GM21367 (cell line): Measurements from ENCODE around the gene TMEM271.

Source experiments
- ATAC-seq: cut with Tn5 transposase; IDR thresholded peaks from one replicate; pipeline ENCODE4 v1.9.1; 2021; ENCODE audit not compliant: unreplicated experiment

Gene TMEM271, protein sequence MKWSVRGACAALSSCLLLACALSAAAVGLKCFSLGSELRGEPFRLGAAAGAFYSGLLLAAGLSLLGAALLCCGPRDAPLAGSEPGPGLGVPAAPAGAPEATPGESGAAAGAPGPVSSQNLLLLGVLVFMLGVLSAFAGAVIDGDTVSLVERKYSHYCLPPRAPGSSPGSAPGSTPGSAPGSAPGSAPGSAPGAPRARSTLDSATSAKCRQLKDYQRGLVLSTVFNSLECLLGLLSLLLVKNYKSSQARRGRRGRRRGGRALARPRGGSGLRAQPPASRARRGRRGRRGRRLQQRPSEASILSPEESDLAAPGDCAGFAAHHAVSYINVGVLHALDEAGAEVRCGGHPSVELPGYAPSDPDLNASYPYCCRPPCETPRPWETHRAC

DNA sequence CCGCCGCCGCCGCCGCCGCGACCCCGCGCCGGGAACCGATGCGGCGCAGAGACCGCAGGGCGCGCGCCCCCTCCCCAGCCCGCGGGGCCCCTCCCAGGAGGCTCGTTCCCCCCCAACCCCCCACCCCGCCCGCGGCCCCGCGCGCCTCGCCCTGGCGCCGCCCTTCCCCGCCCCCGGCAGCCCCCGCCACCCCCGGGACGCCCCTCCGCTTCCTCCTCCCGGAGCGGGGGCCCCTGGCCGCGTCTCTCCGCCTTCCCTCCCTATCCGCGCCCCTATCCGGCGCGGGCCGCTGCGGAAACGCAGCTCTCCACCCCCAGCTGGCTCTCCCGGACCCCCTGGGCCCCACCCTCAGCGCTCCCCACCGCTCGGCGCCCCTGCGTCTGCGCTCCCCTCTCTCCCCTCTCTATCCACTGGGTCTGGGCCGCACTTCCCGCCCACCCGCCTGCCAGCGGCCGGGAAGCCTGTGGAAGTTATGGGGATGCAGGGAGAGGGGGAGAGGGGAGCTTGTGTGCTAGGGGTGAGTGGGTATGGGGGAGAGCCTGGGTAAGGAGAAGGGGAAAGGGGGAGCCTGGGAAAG lies at the start of gene TMEM271:
TMEM271 (minus strand) TSS at position 51 of the 577 bp plus-strand sequence. CDS start 233 bp downstream, outside the sequence.
- no peak for ATAC-seq

DNA sequence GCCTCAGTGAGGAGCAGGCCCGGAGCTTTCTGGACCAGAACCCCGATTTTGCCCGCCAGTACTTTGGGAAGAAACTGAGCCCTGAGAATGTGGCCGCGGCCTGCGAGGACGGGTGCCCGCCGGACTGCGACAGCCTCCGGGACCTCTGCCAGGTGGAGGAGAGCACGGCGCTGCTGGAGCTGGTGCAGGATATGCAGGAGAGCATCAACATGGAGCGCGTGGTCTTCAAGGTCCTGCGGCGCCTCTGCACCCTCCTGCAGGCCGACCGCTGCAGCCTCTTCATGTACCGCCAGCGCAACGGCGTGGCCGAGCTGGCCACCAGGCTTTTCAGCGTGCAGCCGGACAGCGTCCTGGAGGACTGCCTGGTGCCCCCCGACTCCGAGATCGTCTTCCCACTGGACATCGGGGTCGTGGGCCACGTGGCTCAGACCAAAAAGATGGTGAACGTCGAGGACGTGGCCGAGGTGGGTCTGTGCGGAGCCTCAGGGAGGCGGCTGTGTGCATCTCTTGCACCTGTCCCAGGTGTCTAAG lies 49.6 kb upstream of the TMEM271 start:
- no peak for ATAC-seq

DNA sequence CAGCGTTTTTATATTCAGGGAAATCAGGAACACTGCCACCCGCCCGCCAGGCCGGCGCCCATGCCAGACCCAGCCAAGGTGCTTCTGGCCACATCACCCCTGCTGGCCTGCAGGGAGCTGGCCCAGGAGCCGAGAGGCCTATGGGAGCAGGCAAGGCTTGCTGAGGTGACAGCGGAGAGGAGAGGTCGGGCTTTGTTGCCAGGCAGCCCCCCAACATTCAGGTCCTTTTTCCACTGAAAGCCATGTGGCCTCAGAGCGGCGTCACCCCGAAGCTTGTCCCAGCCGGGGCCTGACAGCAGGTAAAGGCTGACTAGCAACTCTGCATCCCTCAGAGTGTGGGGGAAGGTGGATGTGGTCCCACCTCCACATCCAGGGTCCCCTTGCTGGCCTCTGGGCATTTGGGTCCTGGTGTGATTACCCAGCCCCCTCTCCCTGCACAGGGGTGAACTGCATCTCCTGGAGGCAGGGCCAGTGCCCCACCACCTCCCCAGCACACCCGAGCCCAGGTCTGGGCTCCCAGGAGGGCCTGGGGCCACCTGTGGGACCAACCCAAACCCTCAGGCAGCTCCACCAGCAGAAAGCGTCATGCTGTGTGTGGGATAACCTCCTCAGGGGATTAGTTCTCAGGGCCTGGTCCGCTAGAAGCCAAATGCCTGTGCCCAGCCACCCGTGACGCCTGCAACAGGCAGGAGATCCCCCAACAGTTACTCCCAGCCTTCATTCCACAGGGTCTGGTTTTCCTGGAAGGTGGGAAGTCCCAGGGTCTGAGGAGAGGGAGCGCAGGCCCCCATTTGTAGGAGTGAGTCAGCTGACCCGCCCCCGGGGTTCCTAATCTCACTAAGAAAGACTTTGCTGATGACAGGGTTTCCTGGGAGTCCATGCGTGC lies 48.9 kb upstream of the TMEM271 start, which contains the start of gene PDE6B:
PDE6B (plus strand) TSS at position 869 of the 886 bp plus-strand sequence. CDS start 54 bp downstream, outside the sequence.
- no peak for ATAC-seq

DNA sequence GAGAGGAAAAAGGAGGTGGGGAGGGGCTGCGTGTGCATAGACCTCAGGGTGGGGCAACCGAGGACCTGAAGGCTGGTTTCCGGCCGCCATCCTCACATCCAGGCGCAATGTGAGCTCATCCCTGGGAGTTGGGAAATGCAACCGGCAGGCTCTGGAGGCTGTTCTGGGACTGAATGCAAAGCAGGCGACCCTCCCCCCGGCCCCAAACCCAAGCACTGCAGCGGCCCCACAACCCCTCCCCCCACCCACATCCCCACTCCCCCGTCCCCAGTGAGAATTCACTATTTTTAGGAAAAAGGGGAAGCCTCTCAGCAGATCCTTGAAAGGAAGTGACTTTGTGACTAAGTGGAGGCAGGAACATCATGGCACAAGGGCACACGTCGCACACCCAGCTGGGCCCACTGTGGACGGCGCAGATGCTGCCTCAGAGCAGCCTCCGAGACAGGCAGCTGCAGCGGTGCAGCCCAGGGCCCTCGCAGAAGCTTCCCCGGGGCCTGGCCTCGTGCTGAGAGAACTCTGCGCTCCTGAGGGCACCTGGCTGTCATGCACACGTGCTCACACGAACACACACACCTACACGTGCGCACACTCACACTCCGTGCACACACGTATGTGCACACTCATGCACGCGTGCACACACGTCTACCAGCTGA lies 47.9 kb upstream of the TMEM271 start:
- ATAC-seq, result no peak

DNA sequence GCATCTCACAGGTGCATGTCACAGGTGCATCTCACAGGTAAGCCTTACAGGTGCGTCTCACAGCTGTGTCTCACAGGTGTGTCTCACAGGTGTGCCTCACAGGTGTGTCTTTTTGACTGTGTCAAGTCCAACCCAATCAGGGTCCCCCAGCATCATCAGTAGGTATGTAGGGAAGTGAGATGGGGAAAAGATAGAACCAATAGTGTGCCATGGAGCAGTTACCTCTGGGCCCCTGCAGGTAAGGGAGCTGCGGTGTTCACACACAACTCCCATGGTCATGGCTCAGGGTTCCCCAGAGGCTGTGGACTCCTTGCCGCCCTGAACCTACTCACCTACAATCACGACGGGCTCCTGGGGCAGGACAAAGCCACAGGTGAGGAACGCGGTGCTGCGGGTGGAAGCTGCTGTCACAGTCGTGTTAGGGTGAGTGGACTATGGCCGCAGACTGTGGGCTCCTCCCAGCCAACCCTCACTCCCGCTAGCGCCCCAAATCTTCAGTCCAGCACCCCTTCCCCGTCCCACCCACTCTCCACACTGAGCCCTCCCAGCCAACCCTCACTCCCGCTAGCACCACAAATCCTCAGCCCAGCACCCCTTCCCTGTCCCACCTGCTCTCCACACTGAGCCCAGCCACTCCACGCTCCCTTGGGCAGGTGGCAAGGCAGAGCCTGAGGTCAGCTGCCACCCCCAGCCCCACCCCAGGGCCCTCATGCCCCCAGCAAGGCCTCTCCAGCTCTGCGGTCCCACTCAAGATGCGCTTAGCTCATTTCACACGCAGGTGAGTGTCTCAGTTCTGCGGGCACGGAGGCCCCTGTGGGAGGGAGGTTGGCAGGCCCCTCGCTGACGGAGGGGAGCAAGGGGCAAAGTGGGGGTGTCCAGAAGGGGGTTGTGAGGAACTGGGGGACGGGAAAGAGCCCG lies 47.2 kb upstream of the TMEM271 start:
- no peak for ATAC-seq

DNA sequence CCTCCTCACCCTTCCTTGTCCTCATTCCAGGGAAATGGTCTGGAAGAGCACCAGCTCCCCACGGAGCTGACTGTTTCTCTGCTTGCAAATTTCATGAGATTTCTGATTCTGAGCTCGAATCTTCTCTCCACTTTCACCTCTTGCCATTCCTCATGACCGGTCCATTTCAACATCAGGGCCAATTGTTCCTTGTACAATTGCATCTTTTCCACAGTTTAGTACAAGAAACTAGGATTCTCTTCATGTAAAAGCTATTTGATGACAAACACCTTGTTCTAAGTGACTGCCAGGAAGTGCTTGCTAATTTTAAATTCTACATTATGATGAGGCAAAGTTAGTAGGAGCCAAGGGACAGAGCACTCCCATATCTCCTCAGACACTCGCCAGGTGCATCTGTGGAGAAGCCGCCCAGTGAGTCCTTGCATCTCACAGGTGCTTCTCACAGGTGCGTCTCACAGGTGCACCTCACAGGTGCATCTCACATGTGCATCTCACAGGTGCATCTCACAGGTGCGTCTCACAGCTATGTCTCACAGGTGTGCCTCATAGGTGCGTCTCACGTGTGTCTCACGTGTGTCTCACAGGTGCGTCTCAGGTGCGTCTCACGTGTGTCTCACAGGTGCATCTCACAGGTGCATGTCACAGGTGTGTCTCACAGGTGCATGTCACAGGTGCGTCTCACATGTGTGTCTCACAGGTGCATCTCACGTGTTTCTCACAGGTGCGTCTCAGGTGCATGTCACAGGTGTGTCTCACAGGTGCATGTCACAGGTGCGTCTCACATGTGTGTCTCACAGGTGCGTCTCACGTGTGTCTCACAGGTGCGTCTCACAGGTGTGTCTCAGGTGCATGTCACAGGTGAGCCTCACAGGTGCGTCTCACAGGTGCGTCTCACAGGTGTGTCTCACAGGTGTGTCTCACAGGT lies 46.2 kb upstream of the TMEM271 start:
- ATAC-seq, result no peak

DNA sequence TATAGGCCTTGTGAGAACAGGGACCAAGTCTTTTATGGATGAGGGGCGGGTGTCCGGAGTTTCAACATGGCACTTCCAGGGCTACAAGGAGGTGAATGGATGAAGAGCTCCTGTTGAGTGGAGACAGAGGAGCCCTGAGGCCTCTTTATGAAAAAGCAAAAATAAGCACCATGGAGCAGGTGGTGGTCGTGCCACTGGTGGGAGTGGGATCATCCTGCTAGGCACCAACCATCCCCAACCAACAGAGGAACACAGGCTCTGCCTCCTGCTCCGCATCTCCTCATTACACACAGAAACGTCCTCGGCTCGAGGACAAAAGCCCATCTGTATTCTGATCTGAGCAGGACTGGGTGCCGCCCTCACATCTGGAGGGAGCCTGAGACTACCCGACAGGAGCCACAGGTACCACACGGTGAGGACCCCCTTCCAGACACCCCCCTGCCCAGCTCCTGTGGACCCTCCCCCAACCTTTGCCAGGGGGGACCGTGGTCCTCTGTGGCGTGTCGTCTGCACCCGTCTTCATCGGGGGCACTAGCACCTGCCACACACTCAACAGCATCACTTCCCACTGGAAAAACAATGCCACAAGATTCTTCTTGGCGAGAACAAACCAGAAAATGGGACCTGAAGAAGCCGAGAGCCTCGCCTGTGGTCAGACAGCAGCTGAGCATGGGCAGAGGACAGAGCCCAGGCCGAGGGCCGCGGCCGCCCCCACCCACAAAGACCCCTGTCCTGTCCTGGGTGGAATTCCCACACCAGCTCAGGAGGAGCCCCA lies 45.4 kb upstream of the TMEM271 start:
- no peak for ATAC-seq

DNA sequence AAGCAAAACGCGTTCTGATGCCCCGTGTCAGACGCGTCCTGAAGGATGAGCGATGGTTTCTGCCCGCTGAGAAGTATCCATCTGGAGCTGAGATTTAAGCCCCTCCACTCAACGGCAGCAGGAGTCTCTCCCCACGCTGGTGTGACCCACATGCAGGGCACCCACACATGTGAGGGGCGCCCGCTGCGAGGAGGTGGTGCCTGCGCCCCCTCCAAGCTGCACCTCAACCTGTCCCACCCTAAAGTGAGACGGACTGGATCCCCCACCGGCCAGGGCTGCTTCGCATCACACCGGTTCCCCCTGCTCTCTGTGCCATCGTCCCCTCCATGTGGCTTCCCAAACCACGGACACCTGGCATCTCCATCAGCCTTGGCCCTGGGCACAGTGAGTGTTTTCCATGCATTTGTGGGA lies 44.8 kb upstream of the TMEM271 start:
- no peak for ATAC-seq

DNA sequence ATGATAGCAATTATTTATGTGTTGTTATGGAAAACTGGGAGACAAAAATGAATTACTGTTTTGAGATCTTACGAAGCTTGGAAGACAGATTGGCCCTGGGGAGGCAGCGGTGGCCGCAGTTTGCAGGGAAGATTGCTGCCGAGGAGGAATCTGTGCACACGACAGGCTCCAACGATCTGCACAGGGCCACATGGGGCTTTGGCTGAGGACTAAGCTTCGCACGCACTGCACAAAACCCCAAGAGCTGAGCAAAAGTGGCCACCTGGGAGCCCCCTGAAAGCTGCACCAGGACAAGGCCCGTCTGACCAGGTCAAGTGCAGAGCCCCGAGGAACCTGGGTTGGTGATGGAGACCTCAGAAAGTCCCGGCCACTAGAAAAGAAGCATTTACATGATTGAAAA lies 44.1 kb upstream of the TMEM271 start:
- ATAC-seq, result no peak

DNA sequence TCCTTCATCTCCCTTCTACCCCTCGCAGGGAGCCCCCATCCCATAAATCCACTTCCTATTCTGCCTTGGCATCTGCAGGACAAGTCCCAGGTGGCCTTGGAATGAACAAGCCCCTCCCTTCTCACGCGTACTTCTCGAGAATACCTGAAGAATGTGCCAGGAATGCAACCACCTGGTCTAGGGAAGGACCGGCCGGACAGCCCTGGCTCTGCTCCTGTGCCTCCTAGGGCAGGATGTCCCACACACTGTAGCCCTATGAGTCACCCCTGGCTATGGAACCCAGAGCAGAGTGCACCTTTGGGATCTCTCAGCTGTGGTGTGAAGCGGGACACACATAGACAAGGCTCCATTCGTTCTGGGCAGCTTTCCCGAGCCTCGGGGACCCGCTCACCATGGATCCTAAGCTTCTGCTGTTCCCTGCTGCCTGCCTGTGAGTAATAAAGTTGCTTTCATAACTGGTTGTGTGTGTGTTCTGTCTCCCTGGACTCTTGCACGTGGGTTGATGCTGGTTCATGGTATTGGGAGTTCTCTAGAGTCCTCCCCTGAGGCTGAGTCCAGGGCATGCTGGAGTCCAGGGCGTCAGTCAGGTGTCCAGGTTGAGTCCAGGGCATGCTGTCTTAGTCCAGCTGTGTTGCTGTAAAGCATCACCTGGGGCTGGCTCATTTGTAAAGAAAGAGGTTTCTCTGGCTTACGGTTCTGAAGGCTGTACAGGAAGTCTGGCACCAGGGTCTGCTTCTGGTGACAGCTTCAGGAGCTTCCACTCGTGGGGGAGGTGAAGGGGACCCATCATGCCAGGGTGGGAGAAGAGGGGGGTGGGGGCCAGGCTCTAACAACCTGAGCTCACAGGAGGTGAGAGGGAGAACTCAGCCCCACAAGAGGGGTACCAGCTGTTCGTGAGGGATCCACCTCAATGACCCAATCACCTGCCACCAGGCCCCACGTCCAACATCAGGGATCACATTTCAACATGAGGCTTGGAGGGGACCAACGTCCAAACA lies 41.8 kb upstream of the TMEM271 start:
- no peak for ATAC-seq

DNA sequence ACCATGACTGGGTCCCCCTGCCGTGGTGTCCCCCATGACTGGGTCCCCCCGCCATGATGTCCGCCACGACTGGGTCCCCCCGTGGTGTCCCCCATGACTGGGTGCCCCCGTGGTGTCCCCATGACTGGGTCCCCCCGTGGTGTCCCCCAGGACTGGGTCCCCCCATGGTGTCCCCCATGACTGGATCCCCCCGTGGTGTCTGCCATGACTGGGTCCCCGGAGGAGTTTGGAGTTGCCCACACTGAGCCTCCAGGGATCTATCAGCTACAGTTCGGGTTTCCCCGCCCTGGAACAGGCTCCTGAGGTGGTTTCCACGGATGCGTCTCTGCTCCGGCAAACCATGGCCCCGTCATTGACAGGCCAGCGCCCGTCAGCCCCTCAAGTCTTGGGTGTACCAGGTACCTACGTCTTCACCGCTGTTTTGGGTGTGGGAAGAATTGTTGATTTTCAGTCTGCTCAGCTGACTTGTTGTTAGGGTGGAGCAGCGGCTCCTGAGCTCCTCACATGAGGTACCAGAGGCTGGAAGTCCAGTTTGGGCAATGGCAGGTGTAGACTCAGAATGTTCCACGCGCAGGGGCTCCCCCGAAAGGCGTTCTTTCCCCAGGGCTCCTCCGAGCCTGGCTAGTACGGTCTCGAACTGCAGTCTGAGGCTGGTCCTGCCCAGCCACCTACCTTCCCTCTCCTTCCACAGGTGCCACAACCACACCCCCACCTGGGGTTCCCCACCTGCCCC lies 41.0 kb upstream of the TMEM271 start:
- no peak for ATAC-seq

DNA sequence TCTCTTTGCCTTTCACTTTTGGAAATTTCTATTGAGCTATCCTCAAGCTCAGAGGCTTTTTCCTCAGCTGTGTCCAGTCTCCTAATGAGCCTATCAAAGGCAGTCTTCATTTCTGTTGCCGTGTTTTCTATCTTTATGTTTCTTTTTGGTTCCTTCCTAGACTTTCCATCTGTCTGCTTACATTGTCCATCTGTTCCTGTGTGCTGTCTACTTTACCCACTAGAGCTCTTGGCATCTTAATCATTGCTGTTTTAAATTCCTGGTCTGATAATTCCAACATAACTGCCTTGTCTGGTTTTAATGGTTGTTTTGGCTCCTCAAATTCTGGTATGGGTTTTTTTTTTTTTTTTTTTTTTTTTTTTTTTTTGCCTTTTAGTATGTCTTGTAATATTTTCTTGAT lies 40.0 kb upstream of the TMEM271 start:
- no peak for ATAC-seq

DNA sequence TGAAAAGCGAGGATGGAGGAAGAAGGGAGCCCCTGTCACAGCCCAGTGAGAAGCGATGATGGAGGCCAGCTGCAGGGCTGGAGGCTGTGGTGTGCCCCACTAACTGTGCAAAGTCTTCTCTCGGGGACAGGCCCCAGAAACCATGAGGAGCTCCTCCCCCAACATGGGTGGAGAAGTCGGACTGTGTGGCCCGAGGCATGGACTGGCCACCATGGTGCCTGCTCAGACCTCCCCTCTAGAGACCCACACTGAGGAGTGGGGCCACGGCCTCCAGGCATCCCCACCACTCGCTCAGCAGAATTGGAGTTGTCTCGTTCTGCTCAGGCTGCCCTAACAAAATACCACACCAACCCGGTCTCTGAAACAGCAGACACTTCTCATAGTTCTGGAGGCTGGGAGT lies 37.0 kb upstream of the TMEM271 start:
- ATAC-seq, result no peak

DNA sequence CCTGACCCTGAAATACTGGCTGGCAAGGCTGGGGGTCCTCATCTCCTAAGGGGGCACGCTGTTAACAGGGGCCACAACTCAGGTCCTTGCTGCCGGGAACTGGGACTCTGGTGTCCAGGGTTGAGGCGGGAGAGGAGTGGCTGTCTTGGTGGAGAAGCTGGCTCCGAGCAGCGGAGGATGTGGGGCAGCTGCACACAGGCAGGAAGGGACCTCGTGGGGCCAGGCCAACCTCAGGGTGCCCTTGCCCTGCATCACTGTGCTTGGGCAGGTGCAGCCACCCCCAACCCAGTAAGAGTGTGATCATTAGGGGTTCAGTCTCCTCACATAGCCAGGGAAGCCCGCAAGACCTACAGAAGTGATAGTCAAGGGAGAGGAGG lies 36.6 kb upstream of the TMEM271 start:
- ATAC-seq, result no peak

DNA sequence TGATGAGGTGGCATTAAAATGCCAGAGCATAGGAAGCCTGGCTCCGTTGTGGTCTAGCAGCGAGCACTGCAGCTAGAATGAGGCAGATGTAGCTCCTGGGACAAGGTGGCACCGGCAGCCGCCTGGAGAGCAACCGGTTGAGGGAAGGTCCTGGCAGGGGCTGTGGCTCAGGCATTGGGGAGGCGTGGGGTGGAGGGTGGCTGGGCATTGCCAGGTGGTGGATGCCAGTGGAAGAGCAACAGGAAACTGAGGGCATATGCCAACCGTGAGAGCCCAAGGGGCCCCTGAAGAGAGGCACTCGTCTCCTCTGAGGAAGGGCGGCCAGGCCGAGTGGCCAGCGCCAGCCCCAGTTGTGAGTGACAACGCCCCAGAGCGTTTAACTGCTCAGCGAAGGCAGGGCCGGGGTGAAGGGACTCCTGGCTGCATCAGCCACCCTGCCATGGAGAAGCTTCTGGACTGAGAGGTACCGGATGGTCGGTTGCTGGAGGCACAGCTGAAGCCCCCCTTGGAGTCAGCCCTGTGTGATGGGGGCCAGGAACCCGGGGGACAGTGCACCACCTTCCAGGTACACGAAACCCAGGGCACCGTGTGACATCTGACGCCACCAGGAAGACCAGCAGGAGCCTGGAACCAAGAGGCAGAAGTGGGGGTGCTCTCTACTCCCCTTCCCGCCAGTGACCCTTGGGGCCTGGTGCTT lies 36.1 kb upstream of the TMEM271 start:
- no peak for ATAC-seq
